ENCODE measurements around the gene PIGL.

PIGL gene

GRCh38 chr17:16241906-16242399 is 24.9 kb downstream of the PIGL start:
- Histone ChIP-seq H3K27me3 (replicated peaks; ENCODE audit: insufficient read depth, low read length) (no peaks in the 10 kb centered on the region), H2AFZ (ENCODE audit: low read length) (no peak overlapping the region), H3K4me3 (ENCODE audit: low read length) (no peak overlapping the region), H3K27ac (ENCODE audit: low read length) (no peak overlapping the region), H3K9me2 (replicated peaks; ENCODE audit: insufficient read depth, low read length) (no peaks in the 10 kb centered on the region), H3F3A (ENCODE audit: insufficient read depth, low read length) (no peaks in the 10 kb centered on the region), H3K4me2 (ENCODE audit: low read depth, low read length) (no peak overlapping the region), H3K36me3 (replicated peaks; ENCODE audit: insufficient read depth, low read length) (no peaks in the 10 kb centered on the region), H4K20me1 (ENCODE audit: insufficient read depth, low read length) (no peaks in the 10 kb centered on the region), H3K79me2 (ENCODE audit: low read length) (no peaks in the 10 kb centered on the region), H3K9me3 (replicated peaks; ENCODE audit: insufficient read depth, low read length) (no peaks in the 10 kb centered on the region), H3K9ac (ENCODE audit: low read length) (no peak overlapping the region), H3K4me1 (ENCODE audit: low read length) (no peaks in the 10 kb centered on the region)
- no peak for DNase-seq
- TF ChIP-seq EZH2phosphoT487 (IDR thresholded peaks at IDR 0.05; ENCODE audit: low read length) (no peak), EZH2 (optimal IDR thresholded peaks at IDR 0.05; ENCODE audit: low read depth, low read length) (no peak), CTCF (IDR thresholded peaks at IDR 0.05; ENCODE audit: low read length) (no peak)

- no peaks in the 10 kb centered on the region for H3K9me2 ChIP-seq (replicated peaks; ENCODE audit: insufficient read depth, low read length)
- H3K79me2 ChIP-seq (ENCODE audit: low read length): no peaks in the 10 kb centered on the region
- no peaks in the 10 kb centered on the region for H3K36me3 ChIP-seq (replicated peaks; ENCODE audit: insufficient read depth, low read length)
- H2AFZ ChIP-seq (ENCODE audit: low read length): no peak overlapping the region
- H3K27me3 ChIP-seq (replicated peaks; ENCODE audit: insufficient read depth, low read length): no peaks in the 10 kb centered on the region
- H3F3A ChIP-seq (ENCODE audit: insufficient read depth, low read length): no peaks in the 10 kb centered on the region
- H3K27ac ChIP-seq (ENCODE audit: low read length): no peak overlapping the region
- H3K4me3 ChIP-seq (ENCODE audit: low read length): no peak overlapping the region
- no peaks in the 10 kb centered on the region for H4K20me1 ChIP-seq (ENCODE audit: insufficient read depth, low read length)
- DNase-seq: no peak
- TF ChIP-seq EZH2phosphoT487 (IDR thresholded peaks at IDR 0.05; ENCODE audit: low read length) (no peak), CTCF (IDR thresholded peaks at IDR 0.05; ENCODE audit: low read length) (no peak), EZH2 (optimal IDR thresholded peaks at IDR 0.05; ENCODE audit: low read depth, low read length) (no peak)
- no peak overlapping the region for H3K4me2 ChIP-seq (ENCODE audit: low read depth, low read length)
- no peak overlapping the region for H3K9ac ChIP-seq (ENCODE audit: low read length)
- no peaks in the 10 kb centered on the region for H3K9me3 ChIP-seq (replicated peaks; ENCODE audit: insufficient read depth, low read length)
- no peaks in the 10 kb centered on the region for H3K4me1 ChIP-seq (ENCODE audit: low read length)
Observed at GRCh38 chr17:16243385-16243784, 26.4 kb downstream of the PIGL start.

- no peak overlapping the region for H2AFZ ChIP-seq (ENCODE audit: low read length)
- H3K79me2 ChIP-seq (ENCODE audit: low read length): no peaks in the 10 kb centered on the region
- no peaks in the 10 kb centered on the region for H3K9me2 ChIP-seq (replicated peaks; ENCODE audit: insufficient read depth, low read length)
- DNase-seq: no peak
- H3K9me3 ChIP-seq (replicated peaks; ENCODE audit: insufficient read depth, low read length): no peaks in the 10 kb centered on the region
- no peak overlapping the region for H3K4me3 ChIP-seq (ENCODE audit: low read length)
- H3K4me1 ChIP-seq (ENCODE audit: low read length): no peaks in the 10 kb centered on the region
- H3K9ac ChIP-seq (ENCODE audit: low read length): no peak overlapping the region
- H3K4me2 ChIP-seq (ENCODE audit: low read depth, low read length): no peak overlapping the region
- no peak overlapping the region for H3K27ac ChIP-seq (ENCODE audit: low read length)
- TF ChIP-seq EZH2phosphoT487 (IDR thresholded peaks at IDR 0.05; ENCODE audit: low read length) (no peak), CTCF (IDR thresholded peaks at IDR 0.05; ENCODE audit: low read length) (no peak), EZH2 (optimal IDR thresholded peaks at IDR 0.05; ENCODE audit: low read depth, low read length) (no peak)
- no peaks in the 10 kb centered on the region for H3K27me3 ChIP-seq (replicated peaks; ENCODE audit: insufficient read depth, low read length)
- no peaks in the 10 kb centered on the region for H4K20me1 ChIP-seq (ENCODE audit: insufficient read depth, low read length)
- no peaks in the 10 kb centered on the region for H3K36me3 ChIP-seq (replicated peaks; ENCODE audit: insufficient read depth, low read length)
- H3F3A ChIP-seq (ENCODE audit: insufficient read depth, low read length): no peaks in the 10 kb centered on the region
Observed at GRCh38 chr17:16243801-16244567, 27.0 kb downstream of the PIGL start.

All from MM.1S (cell line).